GM10266 (cell line): ENCODE measurements around the gene POLR2H.

Experiments used
- DNase-seq: peaks from one replicate; pipeline ENCODE4 v3.0.0; 2012; ENCODE audit errors: extremely low spot score
- CTCF ChIP-seq: IDR thresholded peaks from 2 replicates; pipeline ENCODE4 v1.5.1; 2012; ENCODE audit warnings: mild to moderate bottlenecking, low read depth; ENCODE audit not compliant: control insufficient read depth, insufficient read depth; ENCODE audit errors: missing control alignments

The POLR2H gene

DNA sequence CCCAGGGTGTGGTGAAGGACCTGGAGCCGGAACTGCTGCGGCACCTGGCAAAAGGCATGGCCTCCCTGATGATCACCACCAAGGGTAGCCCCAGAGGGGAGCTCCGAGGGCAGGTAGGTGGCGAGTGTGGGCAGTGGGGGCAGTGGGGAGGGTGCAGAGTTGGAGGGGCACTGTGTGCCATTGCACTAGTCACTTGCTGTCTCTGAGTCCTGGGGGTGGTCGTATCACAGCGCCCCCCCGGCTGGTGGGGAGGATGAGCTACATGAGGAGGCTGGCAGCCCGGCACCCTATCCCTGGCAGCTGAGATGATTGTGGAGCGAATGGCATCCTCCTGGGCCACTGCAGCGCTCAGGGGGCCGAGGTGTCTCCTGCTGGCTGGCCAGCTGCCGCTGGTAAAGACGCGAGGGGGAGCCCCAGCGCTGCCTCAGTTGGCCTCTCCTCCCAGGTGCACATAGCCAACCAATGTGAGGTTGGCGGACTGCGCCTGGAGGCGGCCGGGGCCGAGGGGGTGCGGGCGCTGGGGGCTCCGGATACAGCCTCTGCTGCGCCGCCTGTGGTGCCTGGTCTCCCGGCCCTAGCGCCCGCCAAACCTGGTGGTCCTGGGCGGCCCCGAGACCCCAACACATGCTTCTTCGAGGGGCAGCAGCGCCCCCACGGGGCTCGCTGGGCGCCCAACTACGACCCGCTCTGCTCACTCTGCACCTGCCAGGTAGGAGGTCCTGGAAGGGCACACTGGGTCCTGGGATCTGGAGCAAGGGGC, 24.7 kb downstream of the POLR2H start:
- no peak for TF ChIP-seq CTCF
- DNase-seq = no peak

GRCh38 chr3:184387174-184387714, 25.7 kb downstream of the POLR2H start:
- no peak for TF ChIP-seq CTCF
- DNase-seq = no peak

- no peak for TF ChIP-seq CTCF
- DNase-seq = no peak
These were observed 26.8 kb downstream of the POLR2H start for GRCh38 chr3:184388164-184388935.

DNA sequence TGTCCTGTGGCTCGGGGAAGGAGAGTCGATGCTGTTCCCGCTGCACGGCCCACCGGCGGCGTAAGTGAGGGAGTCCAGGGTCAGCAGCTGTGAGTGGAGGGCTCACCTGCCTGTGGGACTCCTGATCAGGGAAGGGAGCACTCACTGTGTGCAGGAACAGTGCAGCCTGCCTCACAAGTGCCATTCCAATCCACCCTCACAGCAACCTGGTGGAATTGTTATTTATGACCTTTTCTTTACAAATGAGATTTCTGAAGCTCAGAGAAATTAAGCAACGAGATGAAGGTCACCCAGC, 27.4 kb downstream of the POLR2H start:
- DNase-seq = no peak
- no peak for TF ChIP-seq CTCF

- DNase-seq = no peak
- no peak for TF ChIP-seq CTCF
These were observed 27.9 kb downstream of the POLR2H start for GRCh38 chr3:184389384-184389783.

GRCh38 chr3:184389935-184390528, 28.5 kb downstream of the POLR2H start:
- TF ChIP-seq CTCF = no peak
- DNase-seq = no peak
